ENCODE measurements around the gene NES. TPM values are rescaled to one million over a fixed set of nuclear protein-coding genes. Genes with fewer than 3 reads are reported as not detected.

NES gene
- total RNA-seq, 1 donor from 2014 or later = not detected

DNA sequence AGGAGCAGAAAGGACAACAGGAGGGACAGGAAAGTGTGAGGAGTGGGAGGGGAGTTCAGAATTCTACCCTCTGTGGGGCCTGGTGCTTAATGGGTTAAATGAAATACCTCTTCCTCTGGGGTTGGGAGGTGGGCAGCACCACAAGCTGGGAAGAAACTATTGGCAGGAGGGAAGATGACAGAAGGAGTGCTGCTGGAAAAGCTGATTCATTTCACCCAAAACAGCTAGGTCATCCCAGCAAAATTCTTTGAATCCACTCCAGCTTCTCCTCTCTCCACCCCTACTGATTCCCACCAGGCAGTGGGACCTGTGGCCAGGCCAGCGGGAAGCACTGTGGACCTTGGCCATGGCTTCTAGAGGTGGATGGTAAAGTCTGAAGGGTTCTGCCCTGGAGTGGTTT, 22.5 kb downstream of the NES start:
- ChIA-PET POLR2A (interaction anchor here (0.6 kb wide), 1 partner anchor 66 kb away, joined by 3 read pairs; no protein-coding TSS in a partner anchor), CTCF (interaction anchor here (1.4 to 2.9 kb wide), 2 partner anchors 27 to 30 kb away, joined by 5 to 15 read pairs; no protein-coding TSS in a partner anchor)
- Mint-ChIP-seq H3K4me1 (peaks cover 35% of the 10 kb centered on the region), H3K27ac (no peak overlapping the region), H3K36me3 (ENCODE audit: low read depth) (no peaks in the 10 kb centered on the region), H3K27me3 (peaks cover 61% of the 10 kb centered on the region), H3K4me3 (no peak overlapping the region), H3K9me3 (no peaks in the 10 kb centered on the region)
- DNase-seq (no peak), ATAC-seq (ENCODE audit: low read depth) (no peak)
- intact Hi-C loops (cut with micrococcal nuclease) = no loop called here
- TF ChIP-seq, protein P1, sequence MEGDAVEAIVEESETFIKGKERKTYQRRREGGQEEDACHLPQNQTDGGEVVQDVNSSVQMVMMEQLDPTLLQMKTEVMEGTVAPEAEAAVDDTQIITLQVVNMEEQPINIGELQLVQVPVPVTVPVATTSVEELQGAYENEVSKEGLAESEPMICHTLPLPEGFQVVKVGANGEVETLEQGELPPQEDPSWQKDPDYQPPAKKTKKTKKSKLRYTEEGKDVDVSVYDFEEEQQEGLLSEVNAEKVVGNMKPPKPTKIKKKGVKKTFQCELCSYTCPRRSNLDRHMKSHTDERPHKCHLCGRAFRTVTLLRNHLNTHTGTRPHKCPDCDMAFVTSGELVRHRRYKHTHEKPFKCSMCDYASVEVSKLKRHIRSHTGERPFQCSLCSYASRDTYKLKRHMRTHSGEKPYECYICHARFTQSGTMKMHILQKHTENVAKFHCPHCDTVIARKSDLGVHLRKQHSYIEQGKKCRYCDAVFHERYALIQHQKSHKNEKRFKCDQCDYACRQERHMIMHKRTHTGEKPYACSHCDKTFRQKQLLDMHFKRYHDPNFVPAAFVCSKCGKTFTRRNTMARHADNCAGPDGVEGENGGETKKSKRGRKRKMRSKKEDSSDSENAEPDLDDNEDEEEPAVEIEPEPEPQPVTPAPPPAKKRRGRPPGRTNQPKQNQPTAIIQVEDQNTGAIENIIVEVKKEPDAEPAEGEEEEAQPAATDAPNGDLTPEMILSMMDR (IDR thresholded peaks at IDR 0.05) = no peak

DNA sequence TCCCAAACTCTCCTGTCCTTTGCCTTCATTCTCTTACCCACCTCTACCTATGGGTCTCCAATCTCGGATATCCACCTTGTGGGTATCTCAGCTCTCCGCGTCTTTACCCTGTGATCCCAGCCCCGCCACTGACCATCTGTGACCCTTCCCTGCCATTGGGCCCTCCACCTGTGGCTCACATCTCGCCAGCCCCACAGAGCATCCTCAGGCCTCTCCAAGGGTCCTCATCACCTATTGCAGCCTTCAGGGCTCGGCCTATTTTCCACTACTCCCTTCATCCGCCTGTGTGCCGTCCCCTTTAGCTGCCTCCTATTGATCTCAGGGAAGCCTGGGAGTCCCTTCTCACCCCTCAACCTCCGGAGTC, 24.2 kb downstream of the NES start:
- Mint-ChIP-seq H3K27me3 (peaks cover 74% of the 10 kb centered on the region), H3K9me3 (no peaks in the 10 kb centered on the region), H3K27ac (no peak overlapping the region), H3K4me1 (peaks cover 22% of the 10 kb centered on the region), H3K4me3 (no peak overlapping the region), H3K36me3 (ENCODE audit: low read depth) (no peaks in the 10 kb centered on the region)
- ATAC-seq (ENCODE audit: low read depth) = no peak
- intact Hi-C loops (cut with micrococcal nuclease) = no loop called here
- ChIA-PET POLR2A (no interaction called here), CTCF (interaction anchor here (1.0 kb wide), 1 partner anchor 28 kb away, joined by 3 read pairs; no protein-coding TSS in a partner anchor)
- DNase-seq = no peak
- TF ChIP-seq, protein P1 (IDR thresholded peaks at IDR 0.05) = no peak

DNA sequence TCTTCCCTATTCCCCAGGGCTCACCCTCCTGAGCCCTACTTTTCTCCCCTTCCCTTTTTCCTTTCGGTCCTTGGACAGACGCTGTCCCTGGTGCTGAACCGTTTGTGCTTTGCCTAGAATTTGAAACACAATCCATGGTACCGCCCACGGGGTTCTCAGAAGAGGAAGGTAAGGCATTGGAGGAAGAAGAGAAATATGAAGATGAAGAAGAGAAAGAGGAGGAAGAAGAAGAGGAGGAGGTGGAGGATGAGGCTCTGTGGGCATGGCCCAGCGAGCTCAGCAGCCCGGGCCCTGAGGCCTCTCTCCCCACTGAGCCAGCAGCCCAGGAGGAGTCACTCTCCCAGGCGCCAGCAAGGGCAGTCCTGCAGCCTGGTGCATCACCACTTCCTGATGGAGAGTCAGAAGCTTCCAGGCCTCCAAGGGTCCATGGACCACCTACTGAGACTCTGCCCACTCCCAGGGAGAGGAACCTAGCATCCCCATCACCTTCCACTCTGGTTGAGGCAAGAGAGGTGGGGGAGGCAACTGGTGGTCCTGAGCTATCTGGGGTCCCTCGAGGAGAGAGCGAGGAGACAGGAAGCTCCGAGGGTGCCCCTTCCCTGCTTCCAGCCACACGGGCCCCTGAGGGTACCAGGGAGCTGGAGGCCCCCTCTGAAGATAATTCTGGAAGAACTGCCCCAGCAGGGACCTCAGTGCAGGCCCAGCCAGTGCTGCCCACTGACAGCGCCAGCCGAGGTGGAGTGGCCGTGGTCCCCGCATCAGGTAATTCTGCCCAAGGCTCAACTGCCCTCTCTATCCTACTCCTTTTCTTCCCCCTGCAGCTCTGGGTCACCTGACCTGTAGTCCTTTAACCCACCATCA, 24.8 kb downstream of the NES start:
- ChIA-PET CTCF (interaction anchor here (1.0 kb wide), 1 partner anchor 27 kb away, joined by 3 read pairs; no protein-coding TSS in a partner anchor), POLR2A (no interaction called here)
- Mint-ChIP-seq H3K27ac (no peak overlapping the region), H3K36me3 (ENCODE audit: low read depth) (no peaks in the 10 kb centered on the region), H3K4me1 (peaks cover 16% of the 10 kb centered on the region), H3K4me3 (no peak overlapping the region), H3K27me3 (peaks cover 78% of the 10 kb centered on the region), H3K9me3 (no peaks in the 10 kb centered on the region)
- intact Hi-C loops (cut with micrococcal nuclease) = no loop called here
- DNase-seq = no peak
- TF ChIP-seq, protein P1 (IDR thresholded peaks at IDR 0.05) = no peak
- no peak for ATAC-seq (ENCODE audit: low read depth)

DNA sequence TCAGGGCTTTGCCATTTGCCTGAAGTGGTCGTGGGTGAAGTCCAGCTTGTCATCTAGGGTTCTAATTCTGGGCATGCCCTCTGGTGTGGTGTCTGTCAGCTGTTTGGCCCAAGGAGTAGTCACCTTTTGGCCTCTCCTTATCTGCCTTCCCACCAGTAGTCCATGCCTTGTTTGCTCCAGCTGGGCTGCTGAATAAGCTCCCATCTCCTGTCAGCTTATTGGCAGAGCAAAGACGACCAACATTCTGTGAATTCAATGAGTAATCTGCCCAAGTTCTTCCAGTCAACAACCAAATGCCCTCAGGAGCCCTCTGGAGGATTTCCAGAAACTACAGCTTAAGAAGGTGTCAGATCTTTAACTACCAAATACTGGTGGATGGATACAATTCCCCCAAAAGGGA, 28.3 kb downstream of the NES start:
- TF ChIP-seq, protein P1 (IDR thresholded peaks at IDR 0.05) = no peak
- intact Hi-C loops (cut with micrococcal nuclease) = no loop called here
- Mint-ChIP-seq H3K9me3 (no peaks in the 10 kb centered on the region), H3K36me3 (ENCODE audit: low read depth) (no peaks in the 10 kb centered on the region), H3K27ac (no peak overlapping the region), H3K27me3 (peaks cover 74% of the 10 kb centered on the region), H3K4me3 (no peak overlapping the region), H3K4me1 (no peaks in the 10 kb centered on the region)
- DNase-seq (no peak), ATAC-seq (ENCODE audit: low read depth) (no peak)
- CTCF ChIA-PET = interaction anchor here (1.1 to 3.3 kb wide), 3 partner anchors 12 to 29 kb away, joined by 4 to 12 read pairs (median 4); no protein-coding TSS in a partner anchor
- POLR2A ChIA-PET = interaction anchor here (0.9 kb wide), 1 partner anchor 58 kb away, joined by 3 read pairs; no protein-coding TSS in a partner anchor

DNA sequence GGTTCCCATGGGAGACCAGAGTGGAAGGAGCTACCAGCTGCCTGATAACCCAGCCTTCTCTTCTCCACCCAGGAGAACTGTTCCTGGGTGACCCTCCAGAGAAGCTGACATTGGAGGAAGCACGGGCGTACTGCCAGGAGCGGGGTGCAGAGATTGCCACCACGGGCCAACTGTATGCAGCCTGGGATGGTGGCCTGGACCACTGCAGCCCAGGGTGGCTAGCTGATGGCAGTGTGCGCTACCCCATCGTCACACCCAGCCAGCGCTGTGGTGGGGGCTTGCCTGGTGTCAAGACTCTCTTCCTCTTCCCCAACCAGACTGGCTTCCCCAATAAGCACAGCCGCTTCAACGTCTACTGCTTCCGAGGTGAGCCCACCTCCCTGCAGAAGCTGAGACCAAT, 28.7 kb downstream of the NES start:
- Mint-ChIP-seq H3K36me3 (ENCODE audit: low read depth) (no peaks in the 10 kb centered on the region), H3K9me3 (no peaks in the 10 kb centered on the region), H3K4me3 (no peak overlapping the region), H3K27ac (no peak overlapping the region), H3K4me1 (peaks cover 4% of the 10 kb centered on the region), H3K27me3 (peaks cover 74% of the 10 kb centered on the region)
- CTCF ChIA-PET = interaction anchor here (1.1 to 3.3 kb wide), 3 partner anchors 11 to 28 kb away, joined by 4 to 12 read pairs (median 4); no protein-coding TSS in a partner anchor
- ATAC-seq (ENCODE audit: low read depth) (no peak), DNase-seq (no peak)
- POLR2A ChIA-PET = interaction anchor here (0.9 kb wide), 1 partner anchor 58 kb away, joined by 3 read pairs; no protein-coding TSS in a partner anchor
- TF ChIP-seq, protein P1 (IDR thresholded peaks at IDR 0.05) = no peak
- intact Hi-C loops (cut with micrococcal nuclease) = no loop called here

Measured in activated B cell treated with CpG ODN at 0.5 μM for 24 hours (primary cell).